Measurements from ENCODE around the gene TAB3.

Gene TAB3

GRCh38 chrX:30887288-30887687 lies 1.8 kb downstream of the TAB3 start:
- Histone ChIP-seq H3K79me2 (ENCODE audit: insufficient read depth, low read depth) (0 out of 2 replicates have a peak, but pooled peaks cover 10% of the 10 kb centered on the region), H4K20me1 (ENCODE audit: insufficient read depth) (no peaks in the 10 kb centered on the region), H2AFZ (ENCODE audit: low read depth) (no peak overlapping the region), H3K36me3 (ENCODE audit: insufficient read depth) (no peaks in the 10 kb centered on the region), H3K27ac (no peak overlapping the region), H3K4me2 (peak overlapping the region; percentile 66; the same call in 1 of the 2 replicates), H3K27me3 (ENCODE audit: insufficient read depth, low read depth) (no peaks in the 10 kb centered on the region), H3K9ac (no peak overlapping the region), H3K4me1 (ENCODE audit: low read depth, poor library complexity, severe bottlenecking) (peaks cover 20% of the 10 kb centered on the region), H3K4me3 (IDR thresholded peaks at IDR 0.05; ENCODE audit: insufficient read depth, low read depth, low read length) (no peak overlapping the region)
- no peak for TF ChIP-seq CTCF (conservative IDR thresholded peaks at IDR 0.05; ENCODE audit: low read depth, low read length)

GRCh38 chrX:30885136-30885535 lies 3.9 kb downstream of the TAB3 start:
- Histone ChIP-seq H3K9ac (no peak overlapping the region), H3K27me3 (ENCODE audit: insufficient read depth, low read depth) (no peaks in the 10 kb centered on the region), H3K36me3 (ENCODE audit: insufficient read depth) (no peaks in the 10 kb centered on the region), H3K4me2 (no peak overlapping the region), H2AFZ (ENCODE audit: low read depth) (no peak overlapping the region), H3K79me2 (ENCODE audit: insufficient read depth, low read depth) (peaks cover 14% of the 10 kb centered on the region; the same call in 1 of the 2 replicates), H4K20me1 (ENCODE audit: insufficient read depth) (no peaks in the 10 kb centered on the region), H3K4me3 (IDR thresholded peaks at IDR 0.05; ENCODE audit: insufficient read depth, low read depth, low read length) (no peak overlapping the region), H3K27ac (no peak overlapping the region), H3K4me1 (ENCODE audit: low read depth, poor library complexity, severe bottlenecking) (peaks cover 35% of the 10 kb centered on the region)
- TF ChIP-seq CTCF (conservative IDR thresholded peaks at IDR 0.05; ENCODE audit: low read depth, low read length), result no peak

- Histone ChIP-seq H3K36me3 (ENCODE audit: insufficient read depth) (no peaks in the 10 kb centered on the region), H3K4me3 (IDR thresholded peaks at IDR 0.05; ENCODE audit: insufficient read depth, low read depth, low read length) (no peak overlapping the region), H3K4me1 (ENCODE audit: low read depth, poor library complexity, severe bottlenecking) (peaks cover 33% of the 10 kb centered on the region), H3K9ac (no peak overlapping the region), H3K27ac (no peak overlapping the region), H3K79me2 (ENCODE audit: insufficient read depth, low read depth) (peaks cover 26% of the 10 kb centered on the region; the same call in 1 of the 2 replicates), H4K20me1 (ENCODE audit: insufficient read depth) (no peaks in the 10 kb centered on the region), H3K27me3 (ENCODE audit: insufficient read depth, low read depth) (no peaks in the 10 kb centered on the region), H3K4me2 (no peak overlapping the region), H2AFZ (ENCODE audit: low read depth) (no peak overlapping the region)
- no peak for TF ChIP-seq CTCF (conservative IDR thresholded peaks at IDR 0.05; ENCODE audit: low read depth, low read length)
Measured at GRCh38 chrX:30883138-30883537, 5.9 kb downstream of the TAB3 start.

GRCh38 chrX:30881797-30882196 lies 7.3 kb downstream of the TAB3 start:
- H3K4me3 ChIP-seq (IDR thresholded peaks at IDR 0.05; ENCODE audit: insufficient read depth, low read depth, low read length), result no peak overlapping the region
- no peaks in the 10 kb centered on the region for H3K27me3 ChIP-seq (ENCODE audit: insufficient read depth, low read depth)
- no peak for TF ChIP-seq CTCF (conservative IDR thresholded peaks at IDR 0.05; ENCODE audit: low read depth, low read length)
- H3K4me2 ChIP-seq, result peak overlapping the region; percentile 71
- H3K4me1 ChIP-seq (ENCODE audit: low read depth, poor library complexity, severe bottlenecking), result peaks cover 21% of the 10 kb centered on the region
- no peak overlapping the region for H2AFZ ChIP-seq (ENCODE audit: low read depth)
- no peaks in the 10 kb centered on the region for H3K36me3 ChIP-seq (ENCODE audit: insufficient read depth)
- no peaks in the 10 kb centered on the region for H4K20me1 ChIP-seq (ENCODE audit: insufficient read depth)
- H3K9ac ChIP-seq, result 0 out of 2 replicates have a peak overlapping the region, but pooled peaks have one; percentile 12
- H3K27ac ChIP-seq, result peak overlapping the region; percentile 50
- peaks cover 27% of the 10 kb centered on the region; the same call in 1 of the 2 replicates for H3K79me2 ChIP-seq (ENCODE audit: insufficient read depth, low read depth)
